ENCODE data around the gene PRR16.

PRR16 gene

GRCh38 chr5:120452471-120452870 is 11.6 kb upstream of the PRR16 start:
- H3K79me2 ChIP-seq (ENCODE audit: low read length): no peaks in the 10 kb centered on the region
- no peaks in the 10 kb centered on the region for H3K4me1 ChIP-seq (ENCODE audit: low read length)
- no peak overlapping the region for H2AFZ ChIP-seq (ENCODE audit: low read length)
- H3F3A ChIP-seq (ENCODE audit: insufficient read depth, low read length): 0 out of 2 replicates have a peak, but pooled peaks cover under 1% of the 10 kb centered on the region
- TF ChIP-seq EZH2phosphoT487 (IDR thresholded peaks at IDR 0.05; ENCODE audit: low read length) (no peak), EZH2 (optimal IDR thresholded peaks at IDR 0.05; ENCODE audit: low read depth, low read length) (no peak)
- H3K36me3 ChIP-seq (replicated peaks; ENCODE audit: insufficient read depth, low read length): no peaks in the 10 kb centered on the region
- H4K20me1 ChIP-seq (ENCODE audit: insufficient read depth, low read length): no peaks in the 10 kb centered on the region
- no peak for DNase-seq
- no peak overlapping the region for H3K4me2 ChIP-seq (ENCODE audit: low read depth, low read length)
- no peak overlapping the region for H3K4me3 ChIP-seq (ENCODE audit: low read length)
- no peak overlapping the region for H3K27ac ChIP-seq (ENCODE audit: low read length)
- no peaks in the 10 kb centered on the region for H3K27me3 ChIP-seq (replicated peaks; ENCODE audit: insufficient read depth, low read length)
- H3K9me2 ChIP-seq (replicated peaks; ENCODE audit: insufficient read depth, low read length): no peaks in the 10 kb centered on the region
- no peak overlapping the region for H3K9ac ChIP-seq (ENCODE audit: low read length)
- no peaks in the 10 kb centered on the region for H3K9me3 ChIP-seq (replicated peaks; ENCODE audit: insufficient read depth, low read length)

DNA sequence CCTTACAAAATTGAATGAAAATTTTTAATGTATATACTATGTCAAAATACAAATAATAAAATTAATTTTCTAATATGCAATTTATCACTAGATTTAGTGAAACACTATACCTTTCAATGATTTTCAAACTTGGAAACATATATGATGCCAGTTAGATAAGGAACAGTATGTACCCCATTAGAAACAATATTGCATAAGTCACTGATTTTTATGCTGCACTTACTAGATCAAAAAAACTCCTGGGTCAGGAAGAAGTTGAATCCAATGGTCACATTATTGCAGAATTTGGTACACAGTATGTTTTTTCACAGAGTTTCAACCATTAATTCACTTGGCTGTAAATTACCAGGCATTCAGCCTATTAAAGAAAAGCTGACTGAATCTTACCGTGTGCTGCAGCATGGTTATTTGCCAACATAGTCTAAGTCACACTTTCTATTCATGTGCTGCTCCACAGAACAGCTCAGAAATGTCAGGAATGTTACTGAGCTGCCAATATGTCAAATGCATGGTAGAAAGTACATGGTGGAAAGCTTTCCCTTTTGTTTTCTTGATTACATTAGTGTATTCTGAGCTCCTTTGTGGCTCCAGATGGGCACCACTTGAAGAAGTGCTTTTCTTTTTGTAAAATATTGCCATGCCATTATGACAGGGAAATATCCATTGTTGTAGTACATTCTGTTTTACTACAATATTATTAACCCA is 9.9 kb upstream of the PRR16 start:
- H3K9me3 ChIP-seq (replicated peaks; ENCODE audit: insufficient read depth, low read length): no peaks in the 10 kb centered on the region
- no peak for DNase-seq
- no peak overlapping the region for H3K27ac ChIP-seq (ENCODE audit: low read length)

GRCh38 chr5:120456006-120456405 is 8.1 kb upstream of the PRR16 start:
- Histone ChIP-seq H3K9me2 (replicated peaks; ENCODE audit: insufficient read depth, low read length) (no peaks in the 10 kb centered on the region), H3K36me3 (replicated peaks; ENCODE audit: insufficient read depth, low read length) (no peaks in the 10 kb centered on the region), H3K4me1 (ENCODE audit: low read length) (no peaks in the 10 kb centered on the region), H3K4me3 (ENCODE audit: low read length) (no peak overlapping the region), H3K9ac (ENCODE audit: low read length) (no peak overlapping the region), H2AFZ (ENCODE audit: low read length) (no peak overlapping the region), H3K79me2 (ENCODE audit: low read length) (no peaks in the 10 kb centered on the region), H3K27me3 (replicated peaks; ENCODE audit: insufficient read depth, low read length) (no peaks in the 10 kb centered on the region), H3K4me2 (ENCODE audit: low read depth, low read length) (no peak overlapping the region), H3K27ac (ENCODE audit: low read length) (no peak overlapping the region), H3F3A (ENCODE audit: insufficient read depth, low read length) (0 out of 2 replicates have a peak, but pooled peaks cover 3% of the 10 kb centered on the region), H4K20me1 (ENCODE audit: insufficient read depth, low read length) (no peaks in the 10 kb centered on the region), H3K9me3 (replicated peaks; ENCODE audit: insufficient read depth, low read length) (no peaks in the 10 kb centered on the region)
- DNase-seq: no peak
- TF ChIP-seq EZH2 (optimal IDR thresholded peaks at IDR 0.05; ENCODE audit: low read depth, low read length) (no peak), EZH2phosphoT487 (IDR thresholded peaks at IDR 0.05; ENCODE audit: low read length) (no peak)
- TF ChIP-seq, protein P1, sequence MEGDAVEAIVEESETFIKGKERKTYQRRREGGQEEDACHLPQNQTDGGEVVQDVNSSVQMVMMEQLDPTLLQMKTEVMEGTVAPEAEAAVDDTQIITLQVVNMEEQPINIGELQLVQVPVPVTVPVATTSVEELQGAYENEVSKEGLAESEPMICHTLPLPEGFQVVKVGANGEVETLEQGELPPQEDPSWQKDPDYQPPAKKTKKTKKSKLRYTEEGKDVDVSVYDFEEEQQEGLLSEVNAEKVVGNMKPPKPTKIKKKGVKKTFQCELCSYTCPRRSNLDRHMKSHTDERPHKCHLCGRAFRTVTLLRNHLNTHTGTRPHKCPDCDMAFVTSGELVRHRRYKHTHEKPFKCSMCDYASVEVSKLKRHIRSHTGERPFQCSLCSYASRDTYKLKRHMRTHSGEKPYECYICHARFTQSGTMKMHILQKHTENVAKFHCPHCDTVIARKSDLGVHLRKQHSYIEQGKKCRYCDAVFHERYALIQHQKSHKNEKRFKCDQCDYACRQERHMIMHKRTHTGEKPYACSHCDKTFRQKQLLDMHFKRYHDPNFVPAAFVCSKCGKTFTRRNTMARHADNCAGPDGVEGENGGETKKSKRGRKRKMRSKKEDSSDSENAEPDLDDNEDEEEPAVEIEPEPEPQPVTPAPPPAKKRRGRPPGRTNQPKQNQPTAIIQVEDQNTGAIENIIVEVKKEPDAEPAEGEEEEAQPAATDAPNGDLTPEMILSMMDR (IDR thresholded peaks at IDR 0.05; ENCODE audit: low read length): no peak

More for the DNA sequence above, 9.9 kb upstream of the PRR16 start:
- Histone ChIP-seq H3K36me3 (replicated peaks; ENCODE audit: insufficient read depth, low read length) (no peaks in the 10 kb centered on the region), H3K4me1 (ENCODE audit: low read length) (no peaks in the 10 kb centered on the region), H3K79me2 (ENCODE audit: low read length) (no peaks in the 10 kb centered on the region), H4K20me1 (ENCODE audit: insufficient read depth, low read length) (no peaks in the 10 kb centered on the region), H3K9ac (ENCODE audit: low read length) (no peak overlapping the region), H3K4me3 (ENCODE audit: low read length) (no peak overlapping the region), H3K4me2 (ENCODE audit: low read depth, low read length) (no peak overlapping the region), H2AFZ (ENCODE audit: low read length) (no peak overlapping the region), H3K27me3 (replicated peaks; ENCODE audit: insufficient read depth, low read length) (no peaks in the 10 kb centered on the region), H3K9me2 (replicated peaks; ENCODE audit: insufficient read depth, low read length) (no peaks in the 10 kb centered on the region), H3F3A (ENCODE audit: insufficient read depth, low read length) (0 out of 2 replicates have a peak, but pooled peaks cover 3% of the 10 kb centered on the region)
- TF ChIP-seq EZH2phosphoT487 (IDR thresholded peaks at IDR 0.05; ENCODE audit: low read length) (no peak), EZH2 (optimal IDR thresholded peaks at IDR 0.05; ENCODE audit: low read depth, low read length) (no peak)
- TF ChIP-seq, protein P1 (IDR thresholded peaks at IDR 0.05; ENCODE audit: low read length): no peak
